GM23338 (cell line): ENCODE results near the gene SERPING1. TPM values are rescaled to one million over a fixed set of nuclear protein-coding genes. Genes with fewer than 3 reads are reported as not detected.

Experiments
- ATAC-seq: fragments of 200-7000 bp; cut with Tn5 transposase; 3 replicates; pipeline ENCODE4 v1.9.1; 2020
- DNase-seq: peaks from one replicate; pipeline ENCODE4 v3.0.0-alpha.2; 2015; ENCODE audit warnings: low spot score
- H2AFZ ChIP-seq: fragments of 200-600 bp; sonication (generic); 2 replicates; pipeline ENCODE4 v1.8.0; 2016; ENCODE audit warnings: antibody characterized with exemption, mild to moderate bottlenecking, moderate library complexity
- H3F3A ChIP-seq: fragments of 200-600 bp; sonication (generic); replicated peaks from 2 replicates; pipeline ENCODE4 v1.8.0; 2017; ENCODE audit warnings: antibody characterized with exemption, mixed run types, low read depth
- H3K27ac ChIP-seq: fragments of 200-600 bp; sonication (generic); 2 replicates; pipeline ENCODE4 v1.6.1; 2016; ENCODE audit warnings: low read depth
- H3K27me3 ChIP-seq: fragments of 200-600 bp; sonication (generic); 2 replicates; pipeline ENCODE4 v1.8.0; 2016; ENCODE audit warnings: mild to moderate bottlenecking, mixed run types, moderate library complexity; ENCODE audit not compliant: insufficient read depth
- H3K36me3 ChIP-seq: fragments of 200-600 bp; sonication (generic); 2 replicates; pipeline ENCODE4 v1.8.0; 2016; ENCODE audit warnings: mild to moderate bottlenecking; ENCODE audit not compliant: insufficient read depth
- H3K4me1 ChIP-seq: fragments of 200-600 bp; sonication (generic); 2 replicates; pipeline ENCODE4 v1.8.0; 2016; ENCODE audit warnings: mild to moderate bottlenecking, moderate library complexity; ENCODE audit not compliant: insufficient read depth
- H3K4me2 ChIP-seq: fragments of 200-600 bp; sonication (generic); 2 replicates; pipeline ENCODE4 v1.7.1; 2017; ENCODE audit warnings: mixed run types
- H3K4me3 ChIP-seq: fragments of 200-600 bp; sonication (generic); 2 replicates; pipeline ENCODE4 v1.6.1; 2016; ENCODE audit warnings: mixed run types
- H3K79me2 ChIP-seq: fragments of 200-600 bp; sonication (generic); replicated peaks from 2 replicates; pipeline ENCODE4 v1.8.0; 2017; ENCODE audit warnings: mild to moderate bottlenecking; ENCODE audit not compliant: insufficient read depth
- H3K9me2 ChIP-seq: fragments of 200-600 bp; sonication (generic); 2 replicates; pipeline ENCODE4 v1.8.0; 2017; ENCODE audit not compliant: insufficient read depth
- H4K20me1 ChIP-seq: fragments of 200-600 bp; sonication (generic); replicated peaks from 2 replicates; pipeline ENCODE4 v1.8.0; 2017; ENCODE audit warnings: mild to moderate bottlenecking; ENCODE audit not compliant: insufficient read depth
- H3K27ac Mint-ChIP-seq: 2 replicates; pipeline ENCODE4 v1.8.0; 2020; ENCODE audit warnings: inconsistent platforms, mild to moderate bottlenecking, moderate library complexity, mixed read lengths
- H3K27me3 Mint-ChIP-seq: 3 replicates; pipeline ENCODE4 v1.8.0; 2022; ENCODE audit warnings: low read depth, mild to moderate bottlenecking, moderate library complexity, mixed read lengths, inconsistent platforms; ENCODE audit not compliant: insufficient read depth, poor library complexity
- H3K36me3 Mint-ChIP-seq: 3 replicates; pipeline ENCODE4 v1.8.0; 2021; ENCODE audit warnings: low read depth, mild to moderate bottlenecking, inconsistent platforms, moderate library complexity, mixed read lengths
- H3K4me1 Mint-ChIP-seq: 3 replicates; pipeline ENCODE4 v1.8.0; 2020; ENCODE audit warnings: mild to moderate bottlenecking, inconsistent platforms, mixed read lengths
- H3K4me3 Mint-ChIP-seq: 3 replicates; pipeline ENCODE4 v1.8.0; 2021; ENCODE audit warnings: moderate library complexity, mild to moderate bottlenecking, inconsistent platforms, mixed read lengths
- H3K9me3 Mint-ChIP-seq: 3 replicates; pipeline ENCODE4 v1.8.0; 2020; ENCODE audit warnings: moderate library complexity, mild to moderate bottlenecking, inconsistent platforms, mixed read lengths
- CREB1 ChIP-seq: fragments of 250-450 bp; sonication (Bioruptor Pico); IDR thresholded peaks from 2 replicates; pipeline ENCODE4 v1.5.0; 2020; ENCODE audit warnings: low read depth, mild to moderate bottlenecking, moderate library complexity
- CTCF ChIP-seq, 2 experiments: fragments of 200-600 bp in 1 of 2; sonication (generic) in 1 of 2; conservative IDR thresholded peaks; 2 replicates each; pipeline versions ENCODE4 v1.5.1 to v1.6.1; 2016 to 2017; ENCODE audit warnings: antibody characterized with exemption in 2 of 2, low read depth in 2 of 2, mild to moderate bottlenecking in 2 of 2, moderate library complexity in 1 of 2
- ETS1 ChIP-seq: IDR thresholded peaks from 2 replicates; pipeline ENCODE4 v1.6.1; 2016; ENCODE audit warnings: antibody characterized with exemption
- EZH2 ChIP-seq: fragments of 200-600 bp; sonication (generic); IDR thresholded peaks from one replicate; pipeline ENCODE4 v1.8.0; 2017; ENCODE audit warnings: antibody characterized with exemption, mild to moderate bottlenecking, low read depth; ENCODE audit not compliant: unreplicated experiment
- EZH2phosphoT487 ChIP-seq: fragments of 200-600 bp; sonication (generic); IDR thresholded peaks from one replicate; pipeline ENCODE4 v1.8.1; 2018; ENCODE audit warnings: antibody characterized with exemption; ENCODE audit not compliant: unreplicated experiment
- JUNB ChIP-seq: IDR thresholded peaks from one replicate; pipeline ENCODE4 v1.6.1; 2016; ENCODE audit warnings: antibody characterized with exemption; ENCODE audit not compliant: unreplicated experiment
- POLR2AphosphoS5 ChIP-seq: IDR thresholded peaks from 2 replicates; pipeline ENCODE4 v1.6.1; 2016; ENCODE audit warnings: antibody characterized with exemption, low read depth
- REST ChIP-seq: IDR thresholded peaks from one replicate; pipeline ENCODE4 v1.6.1; 2018; ENCODE audit warnings: antibody characterized with exemption; ENCODE audit not compliant: unreplicated experiment
- ZNF462 ChIP-seq: fragments of 250-450 bp; sonication (Bioruptor Pico); IDR thresholded peaks from 2 replicates; pipeline ENCODE4 v1.5.0; 2020; ENCODE audit warnings: mild to moderate bottlenecking, moderate library complexity
- polyA plus RNA-seq: library from polyadenylated mRNA; unstranded; fragments of >200 nt; fragmentation: Nextera tagmentation; extraction: Ambion mirVana; gene quantifications from 2 replicates; pipeline ENCODE4 v1.2.1, GENCODE V29; 2016
- total RNA-seq: library from RNA; depleted of rRNA; stranded (reverse); fragments of >200 nt; shearing (Covaris generic); gene quantifications from 2 replicates; pipeline ENCODE4 v1.2.3, GENCODE V29; 2014

The SERPING1 gene
- total and polyA plus RNA-seq, 2 experiments from 2014 or later, result 42.3 to 54.7 TPM

GRCh38 chr11:57653163-57653562 lies 55.7 kb downstream of the SERPING1 start:
- ATAC-seq (no peak), DNase-seq (no peak)
- Mint-ChIP-seq H3K36me3 (peaks cover under 1% of the 10 kb centered on the region; the same call in 1 of the 3 replicates), H3K27me3 (peaks cover 58% of the 10 kb centered on the region), H3K27ac (peak overlapping the region; percentile 49; the same call in 1 of the 2 replicates), H3K4me1 (peaks cover 49% of the 10 kb centered on the region), H3K4me3 (peak overlapping the region; percentile 7; the same call in 1 of the 3 replicates), H3K9me3 (peaks cover 13% of the 10 kb centered on the region)
- peaks cover 2% of the 10 kb centered on the region; the same call in 1 of the 2 replicates for H4K20me1 ChIP-seq
- peaks cover 10% of the 10 kb centered on the region for H3K9me2 ChIP-seq
- no peak for TF ChIP-seq JUNB
- no peak for TF ChIP-seq REST
- TF ChIP-seq CREB1 (CRISPR knock-in tag), result no peak
- TF ChIP-seq EZH2phosphoT487, result no peak
- no peak for TF ChIP-seq ZNF462 (CRISPR knock-in tag)
- TF ChIP-seq CTCF (conservative IDR thresholded peaks at IDR 0.05; ENCODE audit: low read depth in 2 of 2), result no peak
- TF ChIP-seq POLR2AphosphoS5, result no peak
- TF ChIP-seq ETS1, result no peak
- no peak for TF ChIP-seq EZH2
- peaks cover 5% of the 10 kb centered on the region for H3K79me2 ChIP-seq
- H3F3A ChIP-seq, result peaks cover 14% of the 10 kb centered on the region
- H3K27me3 ChIP-seq, result peaks cover 40% of the 10 kb centered on the region
- 0 out of 2 replicates have a peak overlapping the region, but pooled peaks have one; percentile 3 for H3K27ac ChIP-seq
- no peaks in the 10 kb centered on the region for H3K36me3 ChIP-seq
- peak overlapping the region; percentile 35 for H3K4me2 ChIP-seq
- H3K4me1 ChIP-seq, result peaks cover 27% of the 10 kb centered on the region
- no peak overlapping the region for H3K4me3 ChIP-seq
- no peak overlapping the region for H2AFZ ChIP-seq
